Neuron (in vitro differentiated cells): ENCODE data around the gene PRMT3.
"Not testable (repeated sequence)": the region's sequence is repeated elsewhere in the genome, so short reads cannot be mapped to it uniquely, and the experiment has no call there.

Experiments used
- H2AFZ ChIP-seq: one replicate; pipeline ENCODE4 v1.6.1; 2013; ENCODE audit warnings: low read depth, mild to moderate bottlenecking, inconsistent platforms, low read length, moderate library complexity
- H3K27me3 ChIP-seq: one replicate; pipeline ENCODE4 v1.6.1; 2013; ENCODE audit warnings: low read length; ENCODE audit not compliant: insufficient read depth
- H3K36me3 ChIP-seq: one replicate; pipeline ENCODE4 v1.6.1; 2013; ENCODE audit warnings: low read length; ENCODE audit not compliant: insufficient read depth
- H3K4me1 ChIP-seq: one replicate; pipeline ENCODE4 v1.6.1; 2013; ENCODE audit warnings: low read length; ENCODE audit not compliant: insufficient read depth
- H3K4me3 ChIP-seq: 2 replicates; pipeline ENCODE4 v1.5.1; 2013; ENCODE audit warnings: mild to moderate bottlenecking, low read length, moderate library complexity
- H3K9me3 ChIP-seq: one replicate; pipeline ENCODE4 v1.6.1; 2013; ENCODE audit warnings: low read length

Gene PRMT3

GRCh38 chr11:20518323-20518834 is 130.9 kb downstream of the PRMT3 start:
- H3K27me3 ChIP-seq: no peaks in the 10 kb centered on the region
- no peak overlapping the region for H2AFZ ChIP-seq
- no peaks in the 10 kb centered on the region for H3K4me1 ChIP-seq
- no peaks in the 10 kb centered on the region for H3K36me3 ChIP-seq
- no peaks in the 10 kb centered on the region for H3K9me3 ChIP-seq
- no peak overlapping the region for H3K4me3 ChIP-seq

GRCh38 chr11:20522536-20522935 is 135.0 kb downstream of the PRMT3 start:
- H2AFZ ChIP-seq: no peak overlapping the region
- no peaks in the 10 kb centered on the region for H3K9me3 ChIP-seq
- no peaks in the 10 kb centered on the region for H3K27me3 ChIP-seq
- H3K36me3 ChIP-seq: no peaks in the 10 kb centered on the region
- H3K4me1 ChIP-seq: no peaks in the 10 kb centered on the region
- no peak overlapping the region for H3K4me3 ChIP-seq

- Histone ChIP-seq H3K27me3 (no peaks in the 10 kb centered on the region), H3K9me3 (no peaks in the 10 kb centered on the region), H3K36me3 (no peaks in the 10 kb centered on the region), H3K4me3 (no peak overlapping the region), H3K4me1 (no peaks in the 10 kb centered on the region), H2AFZ (no peak overlapping the region)
Measured at GRCh38 chr11:20529757-20530156, 142.2 kb downstream of the PRMT3 start.

GRCh38 chr11:20530942-20531703 is 143.6 kb downstream of the PRMT3 start:
- Histone ChIP-seq H3K36me3 (no peaks in the 10 kb centered on the region), H3K4me1 (no peaks in the 10 kb centered on the region), H3K9me3 (no peaks in the 10 kb centered on the region), H3K4me3 (no peak overlapping the region), H2AFZ (no peak overlapping the region), H3K27me3 (no peaks in the 10 kb centered on the region)

- no peak overlapping the region for H2AFZ ChIP-seq
- no peaks in the 10 kb centered on the region for H3K27me3 ChIP-seq
- no peaks in the 10 kb centered on the region for H3K9me3 ChIP-seq
- H3K36me3 ChIP-seq: no peaks in the 10 kb centered on the region
- no peaks in the 10 kb centered on the region for H3K4me1 ChIP-seq
- no peak overlapping the region for H3K4me3 ChIP-seq
Measured at GRCh38 chr11:20535271-20535881, 147.9 kb downstream of the PRMT3 start.

- no peaks in the 10 kb centered on the region for H3K9me3 ChIP-seq
- no peaks in the 10 kb centered on the region for H3K27me3 ChIP-seq
- no peaks in the 10 kb centered on the region for H3K36me3 ChIP-seq
- H3K4me3 ChIP-seq: no peak overlapping the region
- H2AFZ ChIP-seq: no peak overlapping the region
- no peaks in the 10 kb centered on the region for H3K4me1 ChIP-seq
Measured at GRCh38 chr11:20536365-20536764, 148.8 kb downstream of the PRMT3 start.

GRCh38 chr11:20536784-20537183 is 149.3 kb downstream of the PRMT3 start:
- H3K4me1 ChIP-seq: no peaks in the 10 kb centered on the region
- H3K4me3 ChIP-seq: no peak overlapping the region
- H3K27me3 ChIP-seq: no peaks in the 10 kb centered on the region
- no peak overlapping the region for H2AFZ ChIP-seq
- H3K9me3 ChIP-seq: no peaks in the 10 kb centered on the region
- no peaks in the 10 kb centered on the region for H3K36me3 ChIP-seq

- Histone ChIP-seq H3K36me3 (no peaks in the 10 kb centered on the region), H3K4me1 (peaks cover 10% of the 10 kb centered on the region), H3K27me3 (no peaks in the 10 kb centered on the region), H3K9me3 (no peaks in the 10 kb centered on the region), H3K4me3 (no peak overlapping the region), H2AFZ (no peak overlapping the region)
Measured at GRCh38 chr11:20541503-20541902, 154.0 kb downstream of the PRMT3 start.

- peaks cover 10% of the 10 kb centered on the region for H3K4me1 ChIP-seq
Measured at GRCh38 chr11:20544603-20545237, 157.2 kb downstream of the PRMT3 start.

GRCh38 chr11:20547411-20547810 is 159.9 kb downstream of the PRMT3 start:
- Histone ChIP-seq H3K36me3 (no peaks in the 10 kb centered on the region), H3K4me1 (peaks cover 10% of the 10 kb centered on the region), H3K27me3 (no peaks in the 10 kb centered on the region), H3K4me3 (no peak overlapping the region), H2AFZ (no peak overlapping the region), H3K9me3 (no peaks in the 10 kb centered on the region)

More at GRCh38 chr11:20544603-20545237, 157.2 kb downstream of the PRMT3 start:
- Histone ChIP-seq H3K4me3 (no peak overlapping the region), H3K9me3 (no peaks in the 10 kb centered on the region), H2AFZ (no peak overlapping the region), H3K36me3 (no peaks in the 10 kb centered on the region), H3K27me3 (no peaks in the 10 kb centered on the region)

GRCh38 chr11:20551096-20551495 is 163.6 kb downstream of the PRMT3 start:
- Histone ChIP-seq H3K9me3 (no peaks in the 10 kb centered on the region), H3K4me1 (no peaks in the 10 kb centered on the region), H3K4me3 (no peak overlapping the region), H3K36me3 (no peaks in the 10 kb centered on the region), H2AFZ (no peak overlapping the region), H3K27me3 (no peaks in the 10 kb centered on the region)

- Histone ChIP-seq H3K4me3 (no peak overlapping the region), H3K9me3 (no peaks in the 10 kb centered on the region), H3K27me3 (no peaks in the 10 kb centered on the region)
Measured at GRCh38 chr11:20555783-20556182, 168.3 kb downstream of the PRMT3 start.

GRCh38 chr11:20556396-20556795 is 168.9 kb downstream of the PRMT3 start:
- not testable (repeated sequence) for H3K4me3 ChIP-seq, H2AFZ ChIP-seq, H3K4me1 ChIP-seq

More at GRCh38 chr11:20555783-20556182, 168.3 kb downstream of the PRMT3 start:
- H3K36me3 ChIP-seq: no peaks in the 10 kb centered on the region
- H2AFZ ChIP-seq: no peak overlapping the region
- no peaks in the 10 kb centered on the region for H3K4me1 ChIP-seq

More at GRCh38 chr11:20556396-20556795, 168.9 kb downstream of the PRMT3 start:
- not testable (repeated sequence) for H3K36me3 ChIP-seq, H3K9me3 ChIP-seq, H3K27me3 ChIP-seq
